OCI-LY1 (cell line): ENCODE results near the gene AIFM2.

Experiments used
- H2AFZ ChIP-seq: fragments of 200-600 bp; sonication (generic), shearing (Covaris generic); 2 replicates; pipeline ENCODE4 v1.6.0; 2014; ENCODE audit warnings: antibody characterized with exemption, mild to moderate bottlenecking, low read length
- H3F3A ChIP-seq: fragments of 200-600 bp; sonication (generic), shearing (Covaris generic); 2 replicates; pipeline ENCODE4 v1.6.0; 2014; ENCODE audit warnings: mild to moderate bottlenecking, antibody characterized with exemption, low read length, moderate library complexity; ENCODE audit not compliant: insufficient read depth
- H3K27ac ChIP-seq: fragments of 200-600 bp; sonication (generic); 2 replicates; pipeline ENCODE4 v1.5.1; 2014; ENCODE audit warnings: low read length, mixed run types, mild to moderate bottlenecking, low read depth; ENCODE audit not compliant: poor library complexity, severe bottlenecking
- H3K27me3 ChIP-seq: fragments of 200-600 bp; sonication (generic); 2 replicates; pipeline ENCODE4 v1.6.0; 2014; ENCODE audit warnings: antibody characterized with exemption, mild to moderate bottlenecking, low read length, moderate library complexity; ENCODE audit not compliant: insufficient read depth
- H3K36me3 ChIP-seq: fragments of 200-600 bp; sonication (generic); 2 replicates; pipeline ENCODE4 v1.6.1; 2014; ENCODE audit warnings: mild to moderate bottlenecking, antibody characterized with exemption, low read length, moderate library complexity, mixed read lengths; ENCODE audit not compliant: insufficient read depth
- H3K4me1 ChIP-seq: fragments of 200-600 bp; sonication (generic); 2 replicates; pipeline ENCODE4 v1.5.1; 2014; ENCODE audit warnings: mild to moderate bottlenecking, low read length, moderate library complexity; ENCODE audit not compliant: insufficient read depth, severe bottlenecking
- H3K4me2 ChIP-seq: fragments of 200-600 bp; sonication (generic), shearing (Covaris generic); 2 replicates; pipeline ENCODE4 v1.6.1; 2014; ENCODE audit warnings: low read length
- H3K4me3 ChIP-seq: fragments of 200-600 bp; sonication (generic); 2 replicates; pipeline ENCODE4 v1.5.1; 2014; ENCODE audit warnings: low read length, low read depth, mild to moderate bottlenecking, mixed read lengths; ENCODE audit not compliant: poor library complexity, severe bottlenecking
- H3K79me2 ChIP-seq: fragments of 200-600 bp; shearing (Covaris generic); 2 replicates; pipeline ENCODE4 v1.6.1; 2016; ENCODE audit warnings: mixed run types, low read length, mixed read lengths; ENCODE audit not compliant: insufficient read depth
- H3K9ac ChIP-seq: fragments of 200-600 bp; sonication (generic), shearing (Covaris generic); 2 replicates; pipeline ENCODE4 v1.6.1; 2014; ENCODE audit warnings: mild to moderate bottlenecking, low read length, mixed read lengths
- H3K9me2 ChIP-seq: fragments of 200-600 bp; sonication (generic), shearing (Covaris generic); 2 replicates; pipeline ENCODE4 v1.6.1; 2014; ENCODE audit warnings: low read depth, mild to moderate bottlenecking, low read length, mixed read lengths
- H3K9me3 ChIP-seq: fragments of 200-600 bp; shearing (Covaris generic); 2 replicates; pipeline ENCODE4 v1.6.1; 2014; ENCODE audit warnings: low read length, mixed read lengths
- H4K20me1 ChIP-seq: fragments of 200-600 bp; sonication (generic), shearing (Covaris generic); 2 replicates; pipeline ENCODE4 v1.6.0; 2016; ENCODE audit warnings: mild to moderate bottlenecking, low read length; ENCODE audit not compliant: insufficient read depth
- EZH2 ChIP-seq: fragments of 200-600 bp; sonication (generic), shearing (Covaris generic); IDR thresholded peaks from 2 replicates; pipeline ENCODE4 v1.8.0; 2017; ENCODE audit warnings: borderline replicate concordance, mixed run types, mild to moderate bottlenecking, antibody characterized with exemption, low read length, moderate library complexity, mixed read lengths
- TF ChIP-seq, protein P1 (sequence below): fragments of 200-600 bp; sonication (generic), shearing (Covaris generic); IDR thresholded peaks from 2 replicates; pipeline ENCODE4 v1.5.1; 2017; ENCODE audit warnings: mild to moderate bottlenecking, antibody characterized with exemption, low read length, moderate library complexity, mixed read lengths

Gene AIFM2

GRCh38 chr10:70135046-70135445 is 2.4 kb upstream of the AIFM2 start:
- Histone ChIP-seq H3F3A (peaks cover 7% of the 10 kb centered on the region; the same call in 1 of the 2 replicates), H2AFZ (no peak overlapping the region), H3K79me2 (0 out of 2 replicates have a peak, but pooled peaks cover 5% of the 10 kb centered on the region), H3K4me2 (no peak overlapping the region), H3K27me3 (no peaks in the 10 kb centered on the region), H3K4me1 (peaks cover 29% of the 10 kb centered on the region), H4K20me1 (no peaks in the 10 kb centered on the region), H3K9ac (no peak overlapping the region), H3K9me2 (no peaks in the 10 kb centered on the region), H3K9me3 (no peaks in the 10 kb centered on the region), H3K4me3 (no peak overlapping the region), H3K36me3 (0 out of 2 replicates have a peak, but pooled peaks cover 5% of the 10 kb centered on the region), H3K27ac (no peak overlapping the region)
- TF ChIP-seq EZH2 = no peak
- TF ChIP-seq, protein P1, sequence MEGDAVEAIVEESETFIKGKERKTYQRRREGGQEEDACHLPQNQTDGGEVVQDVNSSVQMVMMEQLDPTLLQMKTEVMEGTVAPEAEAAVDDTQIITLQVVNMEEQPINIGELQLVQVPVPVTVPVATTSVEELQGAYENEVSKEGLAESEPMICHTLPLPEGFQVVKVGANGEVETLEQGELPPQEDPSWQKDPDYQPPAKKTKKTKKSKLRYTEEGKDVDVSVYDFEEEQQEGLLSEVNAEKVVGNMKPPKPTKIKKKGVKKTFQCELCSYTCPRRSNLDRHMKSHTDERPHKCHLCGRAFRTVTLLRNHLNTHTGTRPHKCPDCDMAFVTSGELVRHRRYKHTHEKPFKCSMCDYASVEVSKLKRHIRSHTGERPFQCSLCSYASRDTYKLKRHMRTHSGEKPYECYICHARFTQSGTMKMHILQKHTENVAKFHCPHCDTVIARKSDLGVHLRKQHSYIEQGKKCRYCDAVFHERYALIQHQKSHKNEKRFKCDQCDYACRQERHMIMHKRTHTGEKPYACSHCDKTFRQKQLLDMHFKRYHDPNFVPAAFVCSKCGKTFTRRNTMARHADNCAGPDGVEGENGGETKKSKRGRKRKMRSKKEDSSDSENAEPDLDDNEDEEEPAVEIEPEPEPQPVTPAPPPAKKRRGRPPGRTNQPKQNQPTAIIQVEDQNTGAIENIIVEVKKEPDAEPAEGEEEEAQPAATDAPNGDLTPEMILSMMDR = no peak

GRCh38 chr10:70131560-70131937 is 1.1 kb downstream of the AIFM2 start:
- H3K27ac ChIP-seq = peak overlapping the region; percentile 75
- H3K4me3 ChIP-seq = peak overlapping the region; percentile 82
- H3K27me3 ChIP-seq = no peaks in the 10 kb centered on the region
- H2AFZ ChIP-seq = no peak overlapping the region
- TF ChIP-seq, protein P1 = no peak
- TF ChIP-seq EZH2 = no peak
- peak overlapping the region; percentile 95 for H3K9ac ChIP-seq
- no peaks in the 10 kb centered on the region for H3K9me3 ChIP-seq
- no peaks in the 10 kb centered on the region for H3K9me2 ChIP-seq
- H3K36me3 ChIP-seq = no peaks in the 10 kb centered on the region
- H3K79me2 ChIP-seq = 0 out of 2 replicates have a peak, but pooled peaks cover 6% of the 10 kb centered on the region
- H3K4me2 ChIP-seq = peak overlapping the region; percentile 91
- no peaks in the 10 kb centered on the region for H4K20me1 ChIP-seq
- peaks cover 33% of the 10 kb centered on the region for H3K4me1 ChIP-seq
- H3F3A ChIP-seq = peaks cover 7% of the 10 kb centered on the region; the same call in 1 of the 2 replicates

DNA sequence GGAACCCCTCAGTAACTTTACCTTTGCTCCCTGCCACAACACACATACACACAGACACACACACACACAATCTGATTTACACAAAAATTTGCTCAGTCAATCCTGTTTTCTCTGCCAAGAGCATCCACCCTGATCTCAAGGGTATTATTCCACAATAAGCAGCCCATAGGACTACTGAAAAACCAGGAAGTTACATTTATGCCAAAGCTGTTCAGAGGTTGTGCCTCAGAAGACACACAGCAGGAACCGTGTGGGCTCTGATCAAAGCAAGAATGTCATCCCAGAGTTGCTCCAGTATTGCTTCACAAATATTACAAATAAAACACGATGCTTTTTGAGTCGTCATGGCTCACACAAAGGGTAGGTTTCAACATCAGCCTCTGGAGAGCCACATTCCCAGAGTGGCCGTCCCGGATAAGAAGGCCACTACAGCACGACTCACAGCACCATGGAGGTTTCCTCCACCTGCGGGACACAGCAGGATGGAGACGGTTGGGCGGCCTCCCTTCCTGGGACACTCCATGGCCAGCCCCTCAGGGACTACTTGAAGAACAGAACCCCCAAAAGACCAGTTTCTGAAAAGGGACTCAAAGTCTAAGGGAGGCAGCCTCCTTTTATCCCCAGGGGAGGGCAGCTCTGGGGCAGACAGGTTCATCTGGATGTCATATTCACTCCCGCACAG is 1.6 kb downstream of the AIFM2 start:
- Histone ChIP-seq H3F3A (peaks cover 7% of the 10 kb centered on the region; the same call in 1 of the 2 replicates), H3K9me2 (no peaks in the 10 kb centered on the region), H3K27me3 (no peaks in the 10 kb centered on the region), H3K27ac (peak overlapping the region; percentile 4), H3K9ac (peak overlapping the region; percentile 95; the same call in 1 of the 2 replicates), H3K4me2 (peak overlapping the region; percentile 91), H4K20me1 (no peaks in the 10 kb centered on the region), H3K79me2 (0 out of 2 replicates have a peak, but pooled peaks cover 6% of the 10 kb centered on the region), H2AFZ (no peak overlapping the region), H3K4me3 (peak overlapping the region; percentile 82), H3K4me1 (peaks cover 38% of the 10 kb centered on the region), H3K9me3 (no peaks in the 10 kb centered on the region), H3K36me3 (no peaks in the 10 kb centered on the region)
- TF ChIP-seq, protein P1 = no peak
- no peak for TF ChIP-seq EZH2
